ENCODE measurements around the gene SOX10. TPM values are rescaled to one million over a fixed set of nuclear protein-coding genes. Genes with fewer than 3 reads are reported as not detected.

Gene SOX10
- total RNA-seq, 1 experiment from 2014 or later, result not detected

DNA sequence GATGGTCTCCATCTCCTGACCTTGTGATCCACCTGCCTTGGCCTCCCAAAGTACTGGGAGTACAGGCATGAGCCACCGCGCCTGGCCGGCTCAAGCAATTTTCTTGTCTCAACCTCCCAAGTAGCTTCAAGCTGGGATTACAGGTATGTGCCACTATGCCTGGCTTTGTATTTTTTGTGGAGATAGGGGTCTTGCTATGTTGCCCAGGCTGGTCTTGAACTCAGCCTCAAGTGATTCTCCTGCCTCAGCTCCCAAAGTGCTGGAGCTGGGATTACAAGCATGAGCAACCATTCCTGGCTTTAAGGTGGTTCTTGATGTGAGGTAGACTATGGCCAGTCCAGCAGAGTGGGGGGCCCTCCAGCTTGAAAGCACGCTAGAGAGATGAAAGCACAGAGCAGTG lies 23.3 kb downstream of the SOX10 start:
- DNase-seq (ENCODE audit: low read depth, low spot score) (no peak), ATAC-seq (no peak)
- Histone ChIP-seq H3K4me2 (ENCODE audit: low read length) (no peak overlapping the region), H3K9me2 (ENCODE audit: insufficient read depth) (no peaks in the 10 kb centered on the region), H3K4me1 (ENCODE audit: control insufficient read depth in 1 of 2, insufficient read depth in 2 of 2, low read length in 2 of 2) (peaks cover 0 to 11% of the 10 kb centered on the region in 2 experiments; a peak in 2 of 4 replicates), H3K36me3 (ENCODE audit: control insufficient read depth in 1 of 2, insufficient read depth in 2 of 2, low read length in 2 of 2) (peaks cover 39 to 50% of the 10 kb centered on the region in 2 experiments), H4K20me1 (ENCODE audit: insufficient read depth) (peaks cover 9% of the 10 kb centered on the region; the same call in 1 of the 2 replicates), H3K4me3 (replicated peaks in 1 of 2; ENCODE audit: low read depth in 1 of 2, low read length in 2 of 2) (no peak overlapping the region), H3K27ac (ENCODE audit: low read depth, low read length) (no peak overlapping the region), H2AFZ (ENCODE audit: low read depth, low read length, poor library complexity, severe bottlenecking) (no peak overlapping the region), H3K27me3 (ENCODE audit: insufficient read depth, low read length) (no peaks in the 10 kb centered on the region), H3K9ac (ENCODE audit: low read length) (no peak overlapping the region), H3K79me2 (ENCODE audit: insufficient read depth, low read length) (peaks cover 43% of the 10 kb centered on the region), H3K9me3 (ENCODE audit: control insufficient read depth in 1 of 2, insufficient read depth in 1 of 2, low read depth in 1 of 2, low read length in 2 of 2) (no peaks in the 10 kb centered on the region)
- no TSS peak for BruUV-seq (replicated peaks)
- TF ChIP-seq SRF (IDR thresholded peaks at IDR 0.05; ENCODE audit: low read depth) (no peak), YY1 (IDR thresholded peaks at IDR 0.05; ENCODE audit: extremely low read depth, insufficient replicate concordance, low read depth, low read length) (no peak), EZH2phosphoT487 (IDR thresholded peaks at IDR 0.05; ENCODE audit: borderline replicate concordance) (no peak), ZFX (IDR thresholded peaks at IDR 0.05) (no peak), SP1 (IDR thresholded peaks at IDR 0.05; ENCODE audit: low read depth) (no peak), EGR1 (IDR thresholded peaks at IDR 0.05; ENCODE audit: low read depth) (no peak), CBX3 (IDR thresholded peaks at IDR 0.05; ENCODE audit: low read depth) (no peak), POLR2A (IDR thresholded peaks at IDR 0.05; ENCODE audit: borderline replicate concordance, extremely low read depth, insufficient read depth, insufficient read length) (no peak), POLR2AphosphoS5 (IDR thresholded peaks at IDR 0.05; ENCODE audit: low read depth, low read length) (no peak), FOSL1 (IDR thresholded peaks at IDR 0.05; ENCODE audit: low read depth) (no peak), JUND (IDR thresholded peaks at IDR 0.05) (no peak), TCF7L2 (IDR thresholded peaks at IDR 0.05; ENCODE audit: borderline replicate concordance, extremely low read depth, insufficient read depth, insufficient read length) (no peak), EZH2 (IDR thresholded peaks at IDR 0.05) (no peak), ELF1 (IDR thresholded peaks at IDR 0.05; ENCODE audit: borderline replicate concordance, low read depth) (no peak)
- TF ChIP-seq, protein P1, sequence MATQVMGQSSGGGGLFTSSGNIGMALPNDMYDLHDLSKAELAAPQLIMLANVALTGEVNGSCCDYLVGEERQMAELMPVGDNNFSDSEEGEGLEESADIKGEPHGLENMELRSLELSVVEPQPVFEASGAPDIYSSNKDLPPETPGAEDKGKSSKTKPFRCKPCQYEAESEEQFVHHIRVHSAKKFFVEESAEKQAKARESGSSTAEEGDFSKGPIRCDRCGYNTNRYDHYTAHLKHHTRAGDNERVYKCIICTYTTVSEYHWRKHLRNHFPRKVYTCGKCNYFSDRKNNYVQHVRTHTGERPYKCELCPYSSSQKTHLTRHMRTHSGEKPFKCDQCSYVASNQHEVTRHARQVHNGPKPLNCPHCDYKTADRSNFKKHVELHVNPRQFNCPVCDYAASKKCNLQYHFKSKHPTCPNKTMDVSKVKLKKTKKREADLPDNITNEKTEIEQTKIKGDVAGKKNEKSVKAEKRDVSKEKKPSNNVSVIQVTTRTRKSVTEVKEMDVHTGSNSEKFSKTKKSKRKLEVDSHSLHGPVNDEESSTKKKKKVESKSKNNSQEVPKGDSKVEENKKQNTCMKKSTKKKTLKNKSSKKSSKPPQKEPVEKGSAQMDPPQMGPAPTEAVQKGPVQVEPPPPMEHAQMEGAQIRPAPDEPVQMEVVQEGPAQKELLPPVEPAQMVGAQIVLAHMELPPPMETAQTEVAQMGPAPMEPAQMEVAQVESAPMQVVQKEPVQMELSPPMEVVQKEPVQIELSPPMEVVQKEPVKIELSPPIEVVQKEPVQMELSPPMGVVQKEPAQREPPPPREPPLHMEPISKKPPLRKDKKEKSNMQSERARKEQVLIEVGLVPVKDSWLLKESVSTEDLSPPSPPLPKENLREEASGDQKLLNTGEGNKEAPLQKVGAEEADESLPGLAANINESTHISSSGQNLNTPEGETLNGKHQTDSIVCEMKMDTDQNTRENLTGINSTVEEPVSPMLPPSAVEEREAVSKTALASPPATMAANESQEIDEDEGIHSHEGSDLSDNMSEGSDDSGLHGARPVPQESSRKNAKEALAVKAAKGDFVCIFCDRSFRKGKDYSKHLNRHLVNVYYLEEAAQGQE (IDR thresholded peaks at IDR 0.05; ENCODE audit: low read depth), result no peak
- TF ChIP-seq, protein P2, sequence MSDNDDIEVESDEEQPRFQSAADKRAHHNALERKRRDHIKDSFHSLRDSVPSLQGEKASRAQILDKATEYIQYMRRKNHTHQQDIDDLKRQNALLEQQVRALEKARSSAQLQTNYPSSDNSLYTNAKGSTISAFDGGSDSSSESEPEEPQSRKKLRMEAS (IDR thresholded peaks at IDR 0.05), result no peak
- TF ChIP-seq, protein P3, sequence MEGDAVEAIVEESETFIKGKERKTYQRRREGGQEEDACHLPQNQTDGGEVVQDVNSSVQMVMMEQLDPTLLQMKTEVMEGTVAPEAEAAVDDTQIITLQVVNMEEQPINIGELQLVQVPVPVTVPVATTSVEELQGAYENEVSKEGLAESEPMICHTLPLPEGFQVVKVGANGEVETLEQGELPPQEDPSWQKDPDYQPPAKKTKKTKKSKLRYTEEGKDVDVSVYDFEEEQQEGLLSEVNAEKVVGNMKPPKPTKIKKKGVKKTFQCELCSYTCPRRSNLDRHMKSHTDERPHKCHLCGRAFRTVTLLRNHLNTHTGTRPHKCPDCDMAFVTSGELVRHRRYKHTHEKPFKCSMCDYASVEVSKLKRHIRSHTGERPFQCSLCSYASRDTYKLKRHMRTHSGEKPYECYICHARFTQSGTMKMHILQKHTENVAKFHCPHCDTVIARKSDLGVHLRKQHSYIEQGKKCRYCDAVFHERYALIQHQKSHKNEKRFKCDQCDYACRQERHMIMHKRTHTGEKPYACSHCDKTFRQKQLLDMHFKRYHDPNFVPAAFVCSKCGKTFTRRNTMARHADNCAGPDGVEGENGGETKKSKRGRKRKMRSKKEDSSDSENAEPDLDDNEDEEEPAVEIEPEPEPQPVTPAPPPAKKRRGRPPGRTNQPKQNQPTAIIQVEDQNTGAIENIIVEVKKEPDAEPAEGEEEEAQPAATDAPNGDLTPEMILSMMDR (IDR thresholded peaks at IDR 0.05 in 2 of 3, conservative IDR thresholded peaks at IDR 0.05 in 1 of 3; ENCODE audit: borderline replicate concordance in 1 of 3, insufficient read depth in 1 of 3, low read depth in 2 of 3, low read length in 2 of 3), result no peak
- TF ChIP-seq, protein P4, sequence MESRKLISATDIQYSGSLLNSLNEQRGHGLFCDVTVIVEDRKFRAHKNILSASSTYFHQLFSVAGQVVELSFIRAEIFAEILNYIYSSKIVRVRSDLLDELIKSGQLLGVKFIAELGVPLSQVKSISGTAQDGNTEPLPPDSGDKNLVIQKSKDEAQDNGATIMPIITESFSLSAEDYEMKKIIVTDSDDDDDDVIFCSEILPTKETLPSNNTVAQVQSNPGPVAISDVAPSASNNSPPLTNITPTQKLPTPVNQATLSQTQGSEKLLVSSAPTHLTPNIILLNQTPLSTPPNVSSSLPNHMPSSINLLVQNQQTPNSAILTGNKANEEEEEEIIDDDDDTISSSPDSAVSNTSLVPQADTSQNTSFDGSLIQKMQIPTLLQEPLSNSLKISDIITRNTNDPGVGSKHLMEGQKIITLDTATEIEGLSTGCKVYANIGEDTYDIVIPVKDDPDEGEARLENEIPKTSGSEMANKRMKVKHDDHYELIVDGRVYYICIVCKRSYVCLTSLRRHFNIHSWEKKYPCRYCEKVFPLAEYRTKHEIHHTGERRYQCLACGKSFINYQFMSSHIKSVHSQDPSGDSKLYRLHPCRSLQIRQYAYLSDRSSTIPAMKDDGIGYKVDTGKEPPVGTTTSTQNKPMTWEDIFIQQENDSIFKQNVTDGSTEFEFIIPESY (IDR thresholded peaks at IDR 0.05; ENCODE audit: extremely low read depth, insufficient replicate concordance, low read length), result no peak
- TF ChIP-seq, protein P5, sequence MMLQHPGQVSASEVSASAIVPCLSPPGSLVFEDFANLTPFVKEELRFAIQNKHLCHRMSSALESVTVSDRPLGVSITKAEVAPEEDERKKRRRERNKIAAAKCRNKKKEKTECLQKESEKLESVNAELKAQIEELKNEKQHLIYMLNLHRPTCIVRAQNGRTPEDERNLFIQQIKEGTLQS (IDR thresholded peaks at IDR 0.05), result no peak
- POLR2A ChIA-PET, result no interaction called here
- intact Hi-C loops (cut with micrococcal nuclease), result no loop called here
- RAD21 ChIA-PET (ENCODE audit: low non-redundant PET in 1 of 2, low total read pairs in 2 of 2, uncharacterized antibody in 2 of 2, unreplicated experiment in 2 of 2), result no interaction called here
- CTCF ChIA-PET, result no interaction called here
